ENCODE measurements around the gene ATP6V0E2.
"Not testable (repeated sequence)": the region's sequence is repeated elsewhere in the genome, so short reads cannot be mapped to it uniquely, and the experiment has no call there.

Gene ATP6V0E2

GRCh38 chr7:149873074-149873969, at the start of gene ATP6V0E2:
Gene ATP6V0E2, plus strand, starts transcription at chr7:149873969. Its CDS starts 97 bp downstream, at chr7:149874066.
- peak; percentile 85 for DNase-seq (ENCODE audit: low read depth)

- no peak for DNase-seq (ENCODE audit: low read depth)
Observed at GRCh38 chr7:149824301-149824741, 49.4 kb upstream of the ATP6V0E2 start.

GRCh38 chr7:149824748-149825566, 48.8 kb upstream of the ATP6V0E2 start:
- no peak for DNase-seq (ENCODE audit: low read depth)

GRCh38 chr7:149825567-149826343, 48.0 kb upstream of the ATP6V0E2 start:
- no peak for DNase-seq (ENCODE audit: low read depth)

- DNase-seq (ENCODE audit: low read depth): no peak
Observed at GRCh38 chr7:149826344-149827088, 47.3 kb upstream of the ATP6V0E2 start.

DNA sequence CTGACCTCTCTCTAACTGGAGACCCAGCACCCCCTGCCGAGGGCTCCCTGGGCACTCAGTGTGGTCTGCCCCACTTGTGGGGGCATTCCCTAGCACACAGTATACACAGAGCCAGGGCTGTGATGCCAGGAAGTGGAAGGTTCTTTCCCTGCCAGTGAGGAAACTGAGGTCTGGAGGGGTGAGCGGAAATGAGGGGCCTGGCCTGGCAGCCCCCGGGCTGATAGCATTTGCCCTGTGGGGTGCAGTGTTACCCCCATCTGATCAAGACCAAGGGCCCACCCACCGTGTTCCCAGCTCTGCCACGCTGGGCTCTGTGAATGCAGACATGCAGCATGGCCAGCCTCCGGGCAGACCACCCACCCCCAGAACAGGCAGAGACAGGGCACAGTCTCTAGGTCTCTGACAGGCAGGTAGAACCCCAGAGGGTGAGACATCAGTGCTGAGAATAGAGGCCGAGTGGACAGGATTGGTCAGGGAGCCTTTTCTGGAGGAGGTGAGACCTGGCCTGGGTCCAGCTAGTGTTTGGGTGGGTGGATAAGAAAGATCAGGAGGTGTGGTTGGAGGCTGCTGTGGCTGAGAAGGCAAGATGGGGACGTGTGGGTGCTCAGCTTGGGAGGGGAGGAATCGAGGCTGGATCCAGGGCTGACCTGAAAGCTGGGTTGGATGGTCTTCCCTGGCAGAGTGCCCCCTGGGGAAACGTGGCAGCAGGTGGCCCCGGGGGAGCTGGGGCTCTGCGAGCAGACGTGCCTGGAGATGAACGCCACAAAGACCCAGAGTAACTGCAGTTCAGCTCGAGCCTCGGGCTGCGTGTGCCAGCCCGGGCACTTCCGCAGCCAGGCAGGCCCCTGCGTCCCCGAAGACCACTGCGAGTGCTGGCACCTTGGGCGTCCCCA, 46.4 kb upstream of the ATP6V0E2 start:
- DNase-seq (ENCODE audit: low read depth): no peak

DNA sequence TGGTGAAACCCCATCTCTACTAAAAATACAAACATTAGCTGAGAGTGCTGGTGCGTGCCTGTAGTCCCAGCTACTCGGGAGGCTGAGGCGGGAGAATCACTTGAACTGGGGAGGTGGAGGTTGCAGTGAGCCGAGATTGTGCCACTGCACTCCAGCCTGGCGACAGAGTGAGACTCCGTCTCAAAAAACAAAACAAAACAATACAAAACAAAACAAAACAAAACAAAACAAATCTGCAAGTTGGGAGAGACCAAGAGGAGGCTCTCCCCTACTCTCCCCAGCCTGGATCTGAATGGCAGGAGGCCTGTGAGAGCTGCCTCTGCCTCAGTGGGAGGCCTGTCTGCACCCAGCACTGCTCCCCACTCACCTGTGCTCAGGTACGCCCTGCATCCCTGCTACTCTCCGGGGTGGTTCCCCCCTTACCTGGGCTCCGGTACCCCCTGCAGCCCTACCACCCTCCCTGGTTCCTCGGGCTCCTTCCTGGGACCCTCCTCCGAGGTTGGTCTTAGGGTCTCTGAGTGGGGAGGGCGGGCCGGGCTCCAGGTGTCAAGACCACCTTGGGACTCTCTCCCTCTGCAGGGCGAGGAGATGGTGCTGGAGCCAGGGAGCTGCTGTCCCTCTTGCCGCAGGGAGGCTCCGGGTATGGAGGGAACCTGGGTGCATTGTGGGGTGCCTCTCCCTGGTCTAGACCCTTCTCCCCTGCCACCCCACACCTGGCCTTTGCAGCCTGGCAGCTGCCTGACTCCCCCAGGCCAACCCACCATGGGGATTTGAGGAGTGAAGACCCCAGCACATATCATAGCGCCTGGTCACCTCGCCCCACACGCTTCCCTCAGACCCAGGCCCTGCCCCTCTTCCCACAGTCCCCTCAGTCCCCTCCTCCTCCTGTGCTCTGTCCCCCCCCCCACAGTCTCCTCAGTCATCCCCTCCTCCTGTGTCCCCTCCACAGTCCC, 45.1 kb upstream of the ATP6V0E2 start:
- no peak for DNase-seq (ENCODE audit: low read depth)

GRCh38 chr7:149830527-149830926, 43.2 kb upstream of the ATP6V0E2 start:
- DNase-seq (ENCODE audit: low read depth): not testable (repeated sequence)

- DNase-seq (ENCODE audit: low read depth): no peak
Observed at GRCh38 chr7:149830997-149831740, 42.6 kb upstream of the ATP6V0E2 start.

GRCh38 chr7:149831741-149832219, 42.0 kb upstream of the ATP6V0E2 start:
- no peak for DNase-seq (ENCODE audit: low read depth)

DNA sequence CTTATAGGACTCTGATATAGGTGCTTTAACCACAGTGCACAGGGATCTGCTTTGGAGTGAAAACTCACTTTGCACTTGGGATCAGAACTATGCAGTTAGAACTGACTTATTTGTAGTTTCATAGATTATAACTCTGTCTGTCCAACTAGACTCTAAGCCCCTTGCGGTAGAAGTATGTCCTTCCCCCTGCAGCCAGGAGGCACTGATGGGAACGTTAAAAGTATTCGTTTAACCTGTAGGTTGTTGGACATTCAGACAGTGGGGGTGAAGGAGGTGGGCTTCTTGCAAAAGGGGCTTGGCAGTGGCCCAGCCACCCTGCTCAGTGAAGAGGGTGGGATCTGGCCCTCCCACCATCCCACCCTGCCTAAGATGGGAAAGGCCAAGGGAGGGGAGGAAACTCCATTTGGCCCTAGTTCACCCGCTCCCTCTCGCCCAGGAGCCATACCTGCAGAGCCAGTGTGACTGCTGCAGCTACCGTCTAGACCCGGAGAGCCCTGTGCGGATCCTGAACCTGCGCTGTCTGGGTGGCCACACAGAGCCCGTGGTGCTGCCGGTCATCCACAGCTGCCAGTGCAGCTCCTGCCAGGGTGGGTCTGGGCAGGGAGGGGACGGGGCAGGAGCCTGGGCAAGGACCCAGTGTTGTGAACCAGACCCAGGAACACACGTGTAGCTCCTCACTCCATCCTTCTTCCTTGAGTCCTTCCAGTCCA, 41.3 kb upstream of the ATP6V0E2 start:
- DNase-seq (ENCODE audit: low read depth): no peak

DNA sequence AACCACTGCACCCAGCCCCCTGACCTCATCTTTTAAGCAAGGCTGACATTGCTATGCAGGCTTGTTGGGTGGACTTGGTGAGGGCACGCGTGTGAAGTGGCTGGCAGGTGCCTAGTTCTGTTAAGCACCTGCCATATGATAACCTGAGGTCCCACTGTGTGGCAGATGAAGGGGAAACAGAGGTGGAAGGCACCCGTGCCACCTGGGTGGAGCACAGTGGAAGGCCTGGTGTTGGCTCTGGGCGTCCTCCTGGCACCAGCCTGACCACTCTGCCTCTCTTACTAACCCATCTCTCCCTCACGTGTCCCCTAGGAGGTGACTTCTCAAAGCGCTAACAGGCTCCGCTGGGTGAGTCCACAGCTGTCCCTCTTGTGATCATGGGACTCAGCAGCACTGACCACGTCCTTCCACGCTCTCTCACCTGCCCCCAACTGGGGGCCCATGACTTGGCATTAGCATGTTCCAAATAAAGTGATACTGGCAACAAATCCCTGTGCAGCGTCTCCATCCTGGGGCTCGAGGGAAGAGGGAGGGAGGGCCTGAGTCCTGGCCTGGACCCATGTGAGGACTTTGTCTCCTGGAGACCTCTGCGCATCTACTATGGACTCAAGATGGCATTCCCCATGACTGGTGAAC, 40.2 kb upstream of the ATP6V0E2 start:
- no peak for DNase-seq (ENCODE audit: low read depth)

- no peak for DNase-seq (ENCODE audit: low read depth)
Observed at GRCh38 chr7:149834601-149835000, 39.2 kb upstream of the ATP6V0E2 start.

DNA sequence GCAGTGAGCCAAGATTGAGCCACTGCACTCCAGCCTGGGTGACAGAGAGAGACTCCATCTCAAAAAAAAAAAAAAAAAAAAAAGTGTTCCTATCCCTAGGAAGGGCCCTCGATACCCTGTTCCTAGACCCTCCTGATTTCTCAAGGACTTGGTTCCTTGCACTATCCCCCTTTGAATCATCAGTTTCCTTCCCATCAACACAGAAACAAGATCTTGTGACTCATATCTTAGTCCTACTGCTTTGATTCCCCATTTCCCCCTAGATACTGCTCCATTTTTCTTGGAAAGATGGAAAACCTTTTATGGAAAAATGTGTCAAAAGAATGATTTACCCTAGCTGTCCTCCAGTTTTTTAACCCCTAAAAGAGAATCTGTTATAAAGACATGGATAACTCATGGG, 37.3 kb upstream of the ATP6V0E2 start:
- no peak for DNase-seq (ENCODE audit: low read depth)

GRCh38 chr7:149837564-149838223, 36.1 kb upstream of the ATP6V0E2 start:
- DNase-seq (ENCODE audit: low read depth): no peak

DNA sequence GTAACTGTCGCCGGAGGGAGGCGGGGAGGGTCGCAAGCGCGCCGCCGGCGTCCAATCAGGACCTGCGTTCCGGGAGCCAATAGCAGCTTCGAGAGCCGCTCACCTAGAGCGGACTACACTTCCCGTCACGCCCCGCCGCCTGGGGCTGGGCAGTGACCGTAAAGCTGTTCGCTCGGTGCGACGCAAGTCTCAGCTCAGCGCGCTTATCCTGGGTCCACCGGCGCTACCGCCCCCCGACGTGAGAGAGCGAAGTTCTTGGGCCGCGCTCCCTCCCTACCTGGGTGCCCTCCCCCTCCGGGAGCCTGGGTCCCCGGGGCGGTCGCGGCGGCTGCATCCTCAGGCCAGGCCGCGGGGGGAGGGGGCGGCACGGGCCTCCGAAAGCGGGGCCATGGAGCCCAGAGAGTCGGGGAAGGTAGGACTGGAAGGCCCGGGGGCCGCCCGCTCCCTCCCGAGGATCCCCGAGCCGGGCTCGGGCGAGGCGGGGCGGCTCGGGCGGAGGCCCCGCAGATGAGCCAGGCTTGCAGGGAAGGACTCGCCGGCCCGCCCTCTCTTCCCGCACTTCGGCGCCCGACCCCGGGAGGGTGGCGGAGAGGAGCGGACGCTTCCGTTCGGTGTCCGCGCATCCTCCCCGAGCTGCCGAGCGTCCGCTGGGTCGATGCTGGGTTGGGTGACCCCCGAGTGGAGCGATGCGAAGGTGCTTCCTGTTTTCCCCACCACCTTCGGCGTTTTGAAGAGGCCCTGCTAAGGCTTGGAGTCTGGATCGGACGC, 35.4 kb upstream of the ATP6V0E2 start, which contains the start of gene ZNF862:
ZNF862 (plus strand) TSS at position 152 of the 768 bp plus-strand sequence; CDS start at position 389, 237 bp downstream.
- DNase-seq (ENCODE audit: low read depth): peak; percentile 93

Measured in stimulated activated CD8-positive, alpha-beta memory T cell treated with anti-CD3 and anti-CD28 coated beads, Interleukin-12 subunit alpha, Interleukin-12 subunit beta, amount 100 ng/mL, for 1 hour (primary cell).